HEK293 (cell line): ENCODE measurements around the gene IL5RA.

Experiments
- GLI2 ChIP-seq: fragments of 450-650 bp; formaldehyde crosslinking; IDR thresholded peaks from 2 replicates; pipeline ENCODE4; 2017; ENCODE audit warnings: missing biosample characterization, missing genetic modification characterization, low read depth, borderline replicate concordance
- OSR2 ChIP-seq: fragments of 450-650 bp; formaldehyde crosslinking; IDR thresholded peaks from 2 replicates; pipeline ENCODE4 v1.5.1; 2016; ENCODE audit warnings: missing biosample characterization, missing genetic modification characterization
- SCRT1 ChIP-seq: fragments of 450-650 bp; formaldehyde crosslinking; IDR thresholded peaks from 2 replicates; pipeline ENCODE4 v1.5.1; 2016; ENCODE audit warnings: missing biosample characterization, missing genetic modification characterization, borderline replicate concordance
- SP7 ChIP-seq: fragments of 450-650 bp; formaldehyde crosslinking; IDR thresholded peaks from 2 replicates; pipeline ENCODE4 v1.5.1; 2016; ENCODE audit warnings: missing biosample characterization, missing genetic modification characterization
- ZFP3 ChIP-seq: fragments of 450-650 bp; formaldehyde crosslinking; IDR thresholded peaks from 2 replicates; pipeline ENCODE4 v1.5.1; 2016; ENCODE audit warnings: low read depth, missing biosample characterization, missing genetic modification characterization
- ZNF121 ChIP-seq: fragments of 450-650 bp; formaldehyde crosslinking; IDR thresholded peaks from 2 replicates; pipeline ENCODE4 v1.5.1; 2016; ENCODE audit warnings: missing biosample characterization, missing genetic modification characterization
- ZNF133 ChIP-seq: fragments of 450-650 bp; formaldehyde crosslinking; IDR thresholded peaks from 2 replicates; pipeline ENCODE4 v1.5.1; 2016; ENCODE audit warnings: missing biosample characterization, missing genetic modification characterization
- ZNF514 ChIP-seq: fragments of 450-650 bp; formaldehyde crosslinking; IDR thresholded peaks from 2 replicates; pipeline ENCODE4 v1.5.1; 2016; ENCODE audit warnings: missing biosample characterization, missing genetic modification characterization
- ZNF521 ChIP-seq: fragments of 450-650 bp; formaldehyde crosslinking; IDR thresholded peaks from 2 replicates; pipeline ENCODE4 v1.5.1; 2017; ENCODE audit warnings: missing biosample characterization, mild to moderate bottlenecking, missing genetic modification characterization
- ZNF530 ChIP-seq: fragments of 450-650 bp; formaldehyde crosslinking; IDR thresholded peaks from 2 replicates; pipeline ENCODE4 v1.5.1; 2016; ENCODE audit warnings: low read depth, missing biosample characterization, missing genetic modification characterization
- ZNF549 ChIP-seq: fragments of 450-650 bp; IDR thresholded peaks from 2 replicates; pipeline ENCODE4 v1.5.1; 2018; ENCODE audit warnings: missing biosample characterization, missing genetic modification characterization, mild to moderate bottlenecking, inconsistent platforms, moderate library complexity
- ZNF621 ChIP-seq: fragments of 450-650 bp; formaldehyde crosslinking; IDR thresholded peaks from 2 replicates; pipeline ENCODE4 v1.5.1; 2017; ENCODE audit warnings: missing biosample characterization, missing genetic modification characterization
- ZNF677 ChIP-seq: fragments of 450-650 bp; IDR thresholded peaks from 2 replicates; pipeline ENCODE4 v1.5.0; 2018; ENCODE audit warnings: missing biosample characterization, mild to moderate bottlenecking, missing genetic modification characterization, moderate library complexity
- ZNF747 ChIP-seq: fragments of 450-650 bp; formaldehyde crosslinking; IDR thresholded peaks from 2 replicates; pipeline ENCODE4 v1.5.1; 2016; ENCODE audit warnings: missing biosample characterization, missing genetic modification characterization
- ZNF777 ChIP-seq: fragments of 450-650 bp; formaldehyde crosslinking; IDR thresholded peaks from 2 replicates; pipeline ENCODE4 v1.5.1; 2017; ENCODE audit warnings: missing biosample characterization, missing genetic modification characterization, borderline replicate concordance
- ZNF785 ChIP-seq: fragments of 450-650 bp; formaldehyde crosslinking; IDR thresholded peaks from 2 replicates; pipeline ENCODE4 v1.5.1; 2016; ENCODE audit warnings: missing biosample characterization, missing genetic modification characterization
- ZSCAN16 ChIP-seq: fragments of 450-650 bp; formaldehyde crosslinking; IDR thresholded peaks from 2 replicates; pipeline ENCODE4 v1.5.1; 2016; ENCODE audit warnings: missing biosample characterization, missing genetic modification characterization
- TF ChIP-seq, protein P1 (sequence below): fragments of 450-650 bp; formaldehyde crosslinking; IDR thresholded peaks from 2 replicates; pipeline ENCODE4 v1.5.1; 2016; ENCODE audit warnings: missing biosample characterization, missing genetic modification characterization, borderline replicate concordance
- TF ChIP-seq, protein P2 (sequence below): fragments of 450-650 bp; formaldehyde crosslinking; IDR thresholded peaks from 2 replicates; pipeline ENCODE4 v1.5.1; 2016; ENCODE audit warnings: missing biosample characterization, missing genetic modification characterization
- TF ChIP-seq, protein P3 (sequence below): sonication (generic); formaldehyde crosslinking; IDR thresholded peaks from 2 replicates; pipeline ENCODE4 v1.8.1; 2022; ENCODE audit warnings: mild to moderate bottlenecking, moderate library complexity, missing genetic modification reagents
- TF ChIP-seq, protein P4 (sequence below): fragments of 450-650 bp; formaldehyde crosslinking; IDR thresholded peaks from 2 replicates; pipeline ENCODE4 v1.5.1; 2016; ENCODE audit warnings: missing biosample characterization, missing genetic modification characterization
- TF ChIP-seq, protein P5 (sequence below): fragments of 450-650 bp; formaldehyde crosslinking; IDR thresholded peaks from 2 replicates; pipeline ENCODE4 v1.5.1; 2016; ENCODE audit warnings: missing biosample characterization, missing genetic modification characterization, low read depth
- TF ChIP-seq, protein P6 (sequence below): fragments of 450-650 bp; formaldehyde crosslinking; conservative IDR thresholded peaks from 2 replicates; pipeline ENCODE4 v1.5.1; 2016; ENCODE audit warnings: low read depth, missing biosample characterization, missing genetic modification characterization
- TF ChIP-seq, protein P7 (sequence below): fragments of 450-650 bp; formaldehyde crosslinking; IDR thresholded peaks from 2 replicates; pipeline ENCODE4 v1.5.1; 2016; ENCODE audit warnings: missing biosample characterization, missing genetic modification characterization

IL5RA gene

DNA sequence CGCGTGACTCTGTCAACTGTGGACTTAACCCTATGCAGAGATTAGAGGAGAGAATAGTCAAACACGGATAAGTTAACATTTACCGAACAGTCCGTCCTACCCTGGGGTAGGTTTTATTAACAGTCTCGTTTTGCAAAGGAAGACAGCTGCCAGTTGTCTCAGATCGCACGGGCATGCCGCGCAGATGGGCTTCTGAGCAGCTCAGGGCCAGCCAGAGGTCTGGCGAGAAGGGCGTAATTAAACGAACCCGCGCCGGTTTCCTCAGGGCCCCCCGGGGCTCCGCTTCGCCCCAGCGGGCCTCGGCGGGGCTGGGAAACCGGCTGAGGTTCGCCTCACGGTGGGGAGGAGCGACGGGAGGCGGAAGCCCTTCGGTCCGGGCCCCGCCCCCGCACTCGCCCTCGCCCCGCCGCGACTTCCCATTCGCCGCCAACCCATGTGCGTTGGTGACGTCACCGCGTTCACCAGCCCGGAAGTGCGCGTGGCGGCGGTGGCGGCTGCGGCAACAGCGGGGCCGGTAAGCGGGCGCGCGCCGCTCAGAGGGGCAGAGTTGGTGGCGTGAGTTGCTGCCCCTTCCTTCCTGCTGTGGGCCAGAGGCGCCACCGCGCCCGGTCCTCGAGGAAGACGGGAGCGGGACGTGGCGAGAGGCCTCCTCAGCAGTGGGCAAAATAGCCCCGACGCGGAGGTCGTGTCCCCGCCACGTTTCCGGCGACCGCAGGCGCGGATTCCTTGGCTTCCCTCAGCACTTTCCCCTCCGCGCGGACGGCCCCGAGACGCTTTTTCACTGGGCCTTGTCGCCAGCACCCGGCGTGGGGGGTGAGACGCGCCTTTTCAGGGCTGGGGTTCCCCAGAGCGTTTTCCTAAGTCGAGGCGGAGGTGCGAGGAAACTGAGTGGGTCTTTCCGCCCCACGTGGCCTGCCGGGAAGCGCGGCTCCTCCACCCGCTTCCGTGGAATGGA, 16.6 kb upstream of the IL5RA start, which contains the start of gene TRNT1 (continued):
- TF ChIP-seq ZNF621 (no peak), ZNF514 (tag by site-specific recombination) (no peak), ZNF677 (no peak), ZFP3 (no peak), ZSCAN16 (tag by site-specific recombination) (no peak), ZNF133 (tag by site-specific recombination) (0 out of 2 replicates have a peak, but pooled peaks have one; percentile 19), SP7 (tag by site-specific recombination) (peak; percentile 85), ZNF530 (tag by site-specific recombination) (no peak), ZNF777 (tag by site-specific recombination) (0 out of 2 replicates have a peak, but pooled peaks have one; percentile 26), ZNF121 (no peak), GLI2 (tag by site-specific recombination) (no peak), ZNF785 (tag by site-specific recombination) (peak; percentile 72), ZNF747 (no peak), ZNF521 (tag by site-specific recombination) (no peak), SCRT1 (0 out of 2 replicates have a peak, but pooled peaks have one; percentile 11), ZNF549 (no peak), OSR2 (peak; percentile 28; the same call in 1 of the 2 replicates)
- TF ChIP-seq, protein P1, sequence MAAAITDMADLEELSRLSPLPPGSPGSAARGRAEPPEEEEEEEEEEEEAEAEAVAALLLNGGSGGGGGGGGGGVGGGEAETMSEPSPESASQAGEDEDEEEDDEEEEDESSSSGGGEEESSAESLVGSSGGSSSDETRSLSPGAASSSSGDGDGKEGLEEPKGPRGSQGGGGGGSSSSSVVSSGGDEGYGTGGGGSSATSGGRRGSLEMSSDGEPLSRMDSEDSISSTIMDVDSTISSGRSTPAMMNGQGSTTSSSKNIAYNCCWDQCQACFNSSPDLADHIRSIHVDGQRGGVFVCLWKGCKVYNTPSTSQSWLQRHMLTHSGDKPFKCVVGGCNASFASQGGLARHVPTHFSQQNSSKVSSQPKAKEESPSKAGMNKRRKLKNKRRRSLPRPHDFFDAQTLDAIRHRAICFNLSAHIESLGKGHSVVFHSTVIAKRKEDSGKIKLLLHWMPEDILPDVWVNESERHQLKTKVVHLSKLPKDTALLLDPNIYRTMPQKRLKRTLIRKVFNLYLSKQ (tag by site-specific recombination): no peak
- TF ChIP-seq, protein P2, sequence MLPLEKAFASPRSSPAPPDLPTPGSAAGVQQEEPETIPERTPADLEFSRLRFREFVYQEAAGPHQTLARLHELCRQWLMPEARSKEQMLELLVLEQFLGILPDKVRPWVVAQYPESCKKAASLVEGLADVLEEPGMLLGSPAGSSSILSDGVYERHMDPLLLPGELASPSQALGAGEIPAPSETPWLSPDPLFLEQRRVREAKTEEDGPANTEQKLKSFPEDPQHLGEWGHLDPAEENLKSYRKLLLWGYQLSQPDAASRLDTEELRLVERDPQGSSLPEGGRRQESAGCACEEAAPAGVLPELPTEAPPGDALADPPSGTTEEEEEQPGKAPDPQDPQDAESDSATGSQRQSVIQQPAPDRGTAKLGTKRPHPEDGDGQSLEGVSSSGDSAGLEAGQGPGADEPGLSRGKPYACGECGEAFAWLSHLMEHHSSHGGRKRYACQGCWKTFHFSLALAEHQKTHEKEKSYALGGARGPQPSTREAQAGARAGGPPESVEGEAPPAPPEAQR (tag by site-specific recombination): no peak
- TF ChIP-seq, protein P3, sequence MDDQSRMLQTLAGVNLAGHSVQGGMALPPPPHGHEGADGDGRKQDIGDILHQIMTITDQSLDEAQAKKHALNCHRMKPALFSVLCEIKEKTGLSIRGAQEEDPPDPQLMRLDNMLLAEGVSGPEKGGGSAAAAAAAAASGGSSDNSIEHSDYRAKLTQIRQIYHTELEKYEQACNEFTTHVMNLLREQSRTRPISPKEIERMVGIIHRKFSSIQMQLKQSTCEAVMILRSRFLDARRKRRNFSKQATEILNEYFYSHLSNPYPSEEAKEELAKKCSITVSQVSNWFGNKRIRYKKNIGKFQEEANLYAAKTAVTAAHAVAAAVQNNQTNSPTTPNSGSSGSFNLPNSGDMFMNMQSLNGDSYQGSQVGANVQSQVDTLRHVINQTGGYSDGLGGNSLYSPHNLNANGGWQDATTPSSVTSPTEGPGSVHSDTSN (CRISPR knock-in tag): no peak
- TF ChIP-seq, protein P4, sequence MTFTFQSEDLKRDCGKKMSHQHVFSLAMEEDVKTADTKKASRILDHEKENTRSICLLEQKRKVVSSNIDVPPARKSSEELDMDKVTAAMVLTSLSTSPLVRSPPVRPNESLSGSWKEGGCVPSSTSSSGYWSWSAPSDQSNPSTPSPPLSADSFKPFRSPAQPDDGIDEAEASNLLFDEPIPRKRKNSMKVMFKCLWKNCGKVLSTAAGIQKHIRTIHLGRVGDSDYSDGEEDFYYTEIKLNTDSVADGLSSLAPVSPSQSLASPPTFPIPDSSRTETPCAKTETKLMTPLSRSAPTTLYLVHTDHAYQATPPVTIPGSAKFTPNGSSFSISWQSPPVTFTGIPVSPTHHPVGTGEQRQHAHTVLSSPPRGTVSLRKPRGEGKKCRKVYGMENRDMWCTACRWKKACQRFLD (tag by site-specific recombination): peak; percentile 82
- TF ChIP-seq, protein P5, sequence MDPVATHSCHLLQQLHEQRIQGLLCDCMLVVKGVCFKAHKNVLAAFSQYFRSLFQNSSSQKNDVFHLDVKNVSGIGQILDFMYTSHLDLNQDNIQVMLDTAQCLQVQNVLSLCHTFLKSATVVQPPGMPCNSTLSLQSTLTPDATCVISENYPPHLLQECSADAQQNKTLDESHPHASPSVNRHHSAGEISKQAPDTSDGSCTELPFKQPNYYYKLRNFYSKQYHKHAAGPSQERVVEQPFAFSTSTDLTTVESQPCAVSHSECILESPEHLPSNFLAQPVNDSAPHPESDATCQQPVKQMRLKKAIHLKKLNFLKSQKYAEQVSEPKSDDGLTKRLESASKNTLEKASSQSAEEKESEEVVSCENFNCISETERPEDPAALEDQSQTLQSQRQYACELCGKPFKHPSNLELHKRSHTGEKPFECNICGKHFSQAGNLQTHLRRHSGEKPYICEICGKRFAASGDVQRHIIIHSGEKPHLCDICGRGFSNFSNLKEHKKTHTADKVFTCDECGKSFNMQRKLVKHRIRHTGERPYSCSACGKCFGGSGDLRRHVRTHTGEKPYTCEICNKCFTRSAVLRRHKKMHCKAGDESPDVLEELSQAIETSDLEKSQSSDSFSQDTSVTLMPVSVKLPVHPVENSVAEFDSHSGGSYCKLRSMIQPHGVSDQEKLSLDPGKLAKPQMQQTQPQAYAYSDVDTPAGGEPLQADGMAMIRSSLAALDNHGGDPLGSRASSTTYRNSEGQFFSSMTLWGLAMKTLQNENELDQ (tag by site-specific recombination): no peak
- TF ChIP-seq, protein P6, sequence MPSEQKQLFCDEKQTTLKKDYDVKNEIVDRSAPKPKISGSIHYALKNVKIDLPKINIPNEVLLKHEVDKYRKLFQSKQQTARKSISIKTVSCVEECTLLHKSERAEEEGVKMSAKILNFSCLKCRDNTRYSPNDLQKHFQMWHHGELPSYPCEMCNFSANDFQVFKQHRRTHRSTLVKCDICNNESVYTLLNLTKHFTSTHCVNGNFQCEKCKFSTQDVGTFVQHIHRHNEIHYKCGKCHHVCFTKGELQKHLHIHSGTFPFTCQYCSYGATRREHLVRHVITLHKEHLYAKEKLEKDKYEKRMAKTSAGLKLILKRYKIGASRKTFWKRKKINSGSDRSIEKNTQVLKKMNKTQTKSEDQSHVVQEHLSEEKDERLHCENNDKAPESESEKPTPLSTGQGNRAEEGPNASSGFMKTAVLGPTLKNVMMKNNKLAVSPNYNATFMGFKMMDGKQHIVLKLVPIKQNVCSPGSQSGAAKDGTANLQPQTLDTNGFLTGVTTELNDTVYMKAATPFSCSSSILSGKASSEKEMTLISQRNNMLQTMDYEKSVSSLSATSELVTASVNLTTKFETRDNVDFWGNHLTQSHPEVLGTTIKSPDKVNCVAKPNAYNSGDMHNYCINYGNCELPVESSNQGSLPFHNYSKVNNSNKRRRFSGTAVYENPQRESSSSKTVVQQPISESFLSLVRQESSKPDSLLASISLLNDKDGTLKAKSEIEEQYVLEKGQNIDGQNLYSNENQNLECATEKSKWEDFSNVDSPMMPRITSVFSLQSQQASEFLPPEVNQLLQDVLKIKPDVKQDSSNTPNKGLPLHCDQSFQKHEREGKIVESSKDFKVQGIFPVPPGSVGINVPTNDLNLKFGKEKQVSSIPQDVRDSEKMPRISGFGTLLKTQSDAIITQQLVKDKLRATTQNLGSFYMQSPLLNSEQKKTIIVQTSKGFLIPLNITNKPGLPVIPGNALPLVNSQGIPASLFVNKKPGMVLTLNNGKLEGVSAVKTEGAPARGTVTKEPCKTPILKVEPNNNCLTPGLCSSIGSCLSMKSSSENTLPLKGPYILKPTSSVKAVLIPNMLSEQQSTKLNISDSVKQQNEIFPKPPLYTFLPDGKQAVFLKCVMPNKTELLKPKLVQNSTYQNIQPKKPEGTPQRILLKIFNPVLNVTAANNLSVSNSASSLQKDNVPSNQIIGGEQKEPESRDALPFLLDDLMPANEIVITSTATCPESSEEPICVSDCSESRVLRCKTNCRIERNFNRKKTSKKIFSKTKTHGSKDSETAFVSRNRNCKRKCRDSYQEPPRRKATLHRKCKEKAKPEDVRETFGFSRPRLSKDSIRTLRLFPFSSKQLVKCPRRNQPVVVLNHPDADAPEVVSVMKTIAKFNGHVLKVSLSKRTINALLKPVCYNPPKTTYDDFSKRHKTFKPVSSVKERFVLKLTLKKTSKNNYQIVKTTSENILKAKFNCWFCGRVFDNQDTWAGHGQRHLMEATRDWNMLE (tag by site-specific recombination): peak; percentile 47; the same call in 1 of the 2 replicates
- TF ChIP-seq, protein P7, sequence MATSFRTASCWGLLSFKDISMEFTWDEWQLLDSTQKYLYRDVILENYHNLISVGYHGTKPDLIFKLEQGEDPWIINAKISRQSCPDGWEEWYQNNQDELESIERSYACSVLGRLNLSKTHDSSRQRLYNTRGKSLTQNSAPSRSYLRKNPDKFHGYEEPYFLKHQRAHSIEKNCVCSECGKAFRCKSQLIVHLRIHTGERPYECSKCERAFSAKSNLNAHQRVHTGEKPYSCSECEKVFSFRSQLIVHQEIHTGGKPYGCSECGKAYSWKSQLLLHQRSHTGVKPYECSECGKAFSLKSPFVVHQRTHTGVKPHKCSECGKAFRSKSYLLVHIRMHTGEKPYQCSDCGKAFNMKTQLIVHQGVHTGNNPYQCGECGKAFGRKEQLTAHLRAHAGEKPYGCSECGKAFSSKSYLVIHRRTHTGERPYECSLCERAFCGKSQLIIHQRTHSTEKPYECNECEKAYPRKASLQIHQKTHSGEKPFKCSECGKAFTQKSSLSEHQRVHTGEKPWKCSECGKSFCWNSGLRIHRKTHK: no peak
